ENCODE results near the gene SIPA1L3.

SIPA1L3 gene

DNA sequence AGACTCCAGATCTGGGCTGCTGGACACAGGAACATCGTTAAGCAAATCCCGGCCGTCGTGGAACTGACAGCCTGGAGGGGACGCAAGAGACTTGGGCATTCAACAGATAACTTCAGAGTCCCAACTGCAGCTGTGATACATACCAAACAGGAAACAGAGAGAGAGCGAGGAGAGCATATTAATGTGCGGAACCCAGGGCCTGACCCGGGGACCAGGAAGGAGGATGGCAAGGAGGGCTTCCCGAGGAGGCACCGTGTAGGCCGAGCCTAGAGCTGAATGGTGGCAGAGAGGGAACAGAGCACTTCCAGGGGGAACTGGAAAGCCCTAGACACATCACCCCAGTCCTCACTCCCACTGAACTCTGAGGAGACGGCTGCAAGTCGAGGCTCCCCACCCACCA lies 68.1 kb downstream of the SIPA1L3 start:
- no peak for DNase-seq (ENCODE audit: low read depth)
- TF ChIP-seq, protein P1, sequence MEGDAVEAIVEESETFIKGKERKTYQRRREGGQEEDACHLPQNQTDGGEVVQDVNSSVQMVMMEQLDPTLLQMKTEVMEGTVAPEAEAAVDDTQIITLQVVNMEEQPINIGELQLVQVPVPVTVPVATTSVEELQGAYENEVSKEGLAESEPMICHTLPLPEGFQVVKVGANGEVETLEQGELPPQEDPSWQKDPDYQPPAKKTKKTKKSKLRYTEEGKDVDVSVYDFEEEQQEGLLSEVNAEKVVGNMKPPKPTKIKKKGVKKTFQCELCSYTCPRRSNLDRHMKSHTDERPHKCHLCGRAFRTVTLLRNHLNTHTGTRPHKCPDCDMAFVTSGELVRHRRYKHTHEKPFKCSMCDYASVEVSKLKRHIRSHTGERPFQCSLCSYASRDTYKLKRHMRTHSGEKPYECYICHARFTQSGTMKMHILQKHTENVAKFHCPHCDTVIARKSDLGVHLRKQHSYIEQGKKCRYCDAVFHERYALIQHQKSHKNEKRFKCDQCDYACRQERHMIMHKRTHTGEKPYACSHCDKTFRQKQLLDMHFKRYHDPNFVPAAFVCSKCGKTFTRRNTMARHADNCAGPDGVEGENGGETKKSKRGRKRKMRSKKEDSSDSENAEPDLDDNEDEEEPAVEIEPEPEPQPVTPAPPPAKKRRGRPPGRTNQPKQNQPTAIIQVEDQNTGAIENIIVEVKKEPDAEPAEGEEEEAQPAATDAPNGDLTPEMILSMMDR (IDR thresholded peaks at IDR 0.05; ENCODE audit: insufficient read depth, low read depth, low read length, missing control alignments), result no peak
- H3K4me3 ChIP-seq (ENCODE audit: low read length), result no peak overlapping the region

DNA sequence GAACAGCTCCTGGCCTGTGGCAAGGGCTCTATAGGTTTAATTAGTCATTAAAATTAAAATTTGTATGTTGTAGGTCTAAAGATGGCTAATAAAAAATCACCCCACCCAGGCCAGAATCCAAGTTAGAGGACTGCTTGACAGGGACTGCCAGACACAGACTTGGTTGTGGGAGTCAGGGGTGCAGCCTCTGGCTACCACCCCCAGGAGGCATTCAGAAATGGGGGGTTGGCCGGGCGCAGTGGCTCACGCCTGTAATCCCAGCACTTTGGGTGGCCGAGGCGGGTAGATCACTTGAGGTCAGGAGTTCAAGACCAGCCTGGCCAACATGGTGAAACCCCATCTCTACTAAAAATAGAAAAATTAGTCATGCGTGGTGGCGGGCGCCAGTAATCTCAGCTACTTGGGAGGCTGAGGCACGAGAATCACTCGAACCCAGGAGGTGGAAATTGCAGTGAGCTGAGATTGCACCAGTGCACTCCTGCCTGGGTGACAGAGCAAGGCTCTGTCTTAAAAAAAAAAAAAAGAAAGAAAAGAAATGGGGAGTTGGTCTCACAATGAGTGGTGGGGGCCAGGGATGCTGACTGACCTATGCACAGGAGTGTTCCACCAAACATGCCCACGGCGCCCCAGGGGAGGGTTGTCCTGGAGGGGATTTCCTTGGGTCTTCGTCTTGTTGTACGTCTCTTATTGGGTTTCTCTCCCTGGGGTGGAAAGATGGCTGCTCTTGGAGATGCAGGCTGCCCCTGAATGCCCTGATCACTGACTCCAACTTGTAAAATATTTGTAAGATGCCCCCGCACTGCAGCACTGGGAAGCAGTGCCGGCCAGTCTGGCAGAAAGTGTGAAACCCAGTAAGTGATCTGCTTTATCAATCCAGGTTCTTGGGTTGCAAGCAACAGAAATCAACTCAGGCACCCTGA lies 68.8 kb downstream of the SIPA1L3 start:
- no peak for DNase-seq (ENCODE audit: low read depth)
- H3K4me3 ChIP-seq (ENCODE audit: low read length), result no peak overlapping the region
- TF ChIP-seq, protein P1 (IDR thresholded peaks at IDR 0.05; ENCODE audit: insufficient read depth, low read depth, low read length, missing control alignments), result no peak

DNA sequence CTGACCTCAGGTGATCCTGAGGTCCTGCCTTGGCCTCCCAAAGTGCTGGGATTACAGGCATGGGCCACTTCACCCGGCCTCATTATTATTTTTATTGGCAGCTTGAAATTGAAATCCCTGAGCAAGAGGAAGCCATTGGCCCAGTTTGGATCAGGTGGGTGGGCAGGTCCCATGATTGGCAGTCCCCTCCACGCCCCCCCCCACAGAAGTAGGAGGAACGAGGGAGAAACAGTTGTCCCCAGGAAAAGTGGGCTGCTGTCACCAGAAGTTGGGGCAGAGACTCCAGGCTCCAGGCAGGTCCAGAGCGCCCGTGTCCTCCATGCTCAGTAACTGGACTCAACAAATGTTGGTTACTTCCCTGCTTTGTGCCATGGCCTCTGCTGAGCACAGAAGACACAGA lies 70.4 kb downstream of the SIPA1L3 start:
- no peak overlapping the region for H3K4me3 ChIP-seq (ENCODE audit: low read length)
- TF ChIP-seq, protein P1 (IDR thresholded peaks at IDR 0.05; ENCODE audit: insufficient read depth, low read depth, low read length, missing control alignments), result no peak
- DNase-seq (ENCODE audit: low read depth), result no peak

DNA sequence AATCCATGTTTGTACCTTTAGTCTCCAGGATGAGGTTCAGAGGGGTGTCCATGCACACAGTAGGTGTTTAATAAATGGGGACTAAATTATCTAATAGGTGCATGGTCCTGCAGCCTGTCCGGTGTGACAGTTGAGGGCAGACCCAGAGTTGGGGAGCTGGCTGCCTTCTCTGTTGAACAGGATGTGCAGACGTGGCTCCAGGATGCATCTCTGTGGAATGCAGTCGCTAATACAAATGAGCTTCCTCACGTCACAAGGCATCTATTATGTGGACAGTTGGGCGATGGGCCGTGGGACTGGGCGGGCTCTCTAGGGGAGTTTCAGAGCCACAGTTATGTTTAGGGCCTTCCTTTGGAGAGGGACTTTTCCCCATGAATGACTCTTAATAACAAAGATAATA lies 71.0 kb downstream of the SIPA1L3 start:
- no peak overlapping the region for H3K4me3 ChIP-seq (ENCODE audit: low read length)
- TF ChIP-seq, protein P1 (IDR thresholded peaks at IDR 0.05; ENCODE audit: insufficient read depth, low read depth, low read length, missing control alignments), result no peak
- peak; percentile 61 for DNase-seq (ENCODE audit: low read depth)

DNA sequence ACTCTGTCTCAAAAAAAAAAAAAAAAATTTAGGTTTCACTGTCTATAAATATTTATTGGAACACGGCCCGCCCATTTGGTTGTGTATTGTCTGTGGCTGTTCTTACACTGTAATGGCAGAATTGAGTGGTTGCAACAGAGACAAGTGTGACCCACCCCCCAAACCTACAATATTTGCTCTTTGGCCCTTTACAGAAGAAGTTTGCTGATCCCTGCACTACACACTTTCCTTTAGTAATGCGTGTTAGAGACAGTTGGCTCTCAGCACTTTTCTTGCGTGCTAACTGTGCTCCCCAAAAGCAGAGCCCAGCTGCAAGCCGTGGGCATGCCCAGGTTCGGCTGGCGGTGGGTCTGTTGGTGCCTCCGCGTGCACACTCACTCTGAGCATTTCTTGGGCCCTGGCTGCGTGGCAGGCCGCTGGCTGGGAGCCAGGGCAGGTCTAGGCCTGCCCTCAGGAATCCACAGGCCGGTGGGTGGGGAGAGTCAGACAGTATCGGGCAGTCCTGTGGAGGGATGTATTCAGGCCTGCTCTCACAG lies 72.6 kb downstream of the SIPA1L3 start:
- TF ChIP-seq, protein P1 (IDR thresholded peaks at IDR 0.05; ENCODE audit: insufficient read depth, low read depth, low read length, missing control alignments), result no peak
- no peak overlapping the region for H3K4me3 ChIP-seq (ENCODE audit: low read length)
- DNase-seq (ENCODE audit: low read depth), result peak; percentile 98

DNA sequence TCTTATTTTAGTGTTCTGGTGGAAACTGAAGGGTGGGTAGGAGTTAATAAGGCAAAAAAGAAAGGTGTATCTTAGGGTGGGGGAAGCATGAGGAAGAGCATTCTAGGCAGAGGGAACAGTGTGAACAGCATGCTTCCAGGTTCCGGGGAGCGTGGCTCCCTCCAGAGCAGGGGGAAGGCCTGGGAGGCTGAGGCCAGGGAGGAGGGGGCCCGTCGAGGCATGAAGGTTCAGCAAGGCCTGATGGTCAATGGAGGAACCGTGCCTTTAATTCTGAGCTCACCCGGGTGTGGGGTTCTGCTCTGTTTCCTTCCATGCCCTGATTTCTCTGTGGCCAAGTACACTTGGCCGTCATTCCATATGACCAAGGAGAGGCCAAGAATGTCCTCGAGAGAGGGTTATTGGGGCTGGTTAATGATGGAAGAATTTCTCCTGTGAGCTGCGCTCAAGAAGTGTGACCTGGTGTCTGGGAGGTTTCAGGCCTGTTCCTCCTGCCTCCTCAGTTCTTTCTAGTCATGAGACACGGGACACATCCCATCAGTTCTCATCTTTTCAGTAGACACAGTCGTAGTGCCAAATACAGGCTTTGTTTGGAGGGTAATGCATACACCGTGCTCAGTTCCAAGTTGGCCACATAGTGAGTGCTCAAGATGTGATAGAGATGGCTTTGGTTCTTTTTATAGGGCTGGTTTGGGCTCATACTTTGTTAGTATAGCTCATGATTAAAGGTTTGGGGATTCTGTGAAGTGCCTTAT lies 73.6 kb downstream of the SIPA1L3 start:
- TF ChIP-seq, protein P1 (IDR thresholded peaks at IDR 0.05; ENCODE audit: insufficient read depth, low read depth, low read length, missing control alignments), result no peak
- H3K4me3 ChIP-seq (ENCODE audit: low read length), result no peak overlapping the region
- no peak for DNase-seq (ENCODE audit: low read depth)
